ENCODE data around the gene LRRC10. TPM values are rescaled to one million over a fixed set of nuclear protein-coding genes. Genes with fewer than 3 reads are reported as not detected.

The LRRC10 gene
- total and polyA plus RNA-seq, 8 donors: 0.09 to 0.14 TPM; not detected in 6

GRCh38 chr12:69578283-69578682 lies 32.4 kb downstream of the LRRC10 start:
- H3K36me3 ChIP-seq: peaks cover 0 to 22% of the 10 kb centered on the region in 2 donors
- no peaks in the 10 kb centered on the region for H3K27me3 ChIP-seq
- no peak overlapping the region for H3K4me3 ChIP-seq
- intact Hi-C loops (cut with DNase I): no loop called here
- H3K9me3 ChIP-seq: no peaks in the 10 kb centered on the region
- H3K27ac ChIP-seq: no peak overlapping the region
- H3K4me1 ChIP-seq: no peaks in the 10 kb centered on the region
- no peak for ATAC-seq
- no peak for TF ChIP-seq CTCF (IDR thresholded peaks at IDR 0.05)
- no peak for DNase-seq

- H3K4me1 ChIP-seq: no peaks in the 10 kb centered on the region
- no peak for TF ChIP-seq CTCF (IDR thresholded peaks at IDR 0.05)
- H3K36me3 ChIP-seq: peaks cover 0 to 44% of the 10 kb centered on the region in 2 donors
- no peaks in the 10 kb centered on the region for H3K27me3 ChIP-seq
- no peak for DNase-seq
- intact Hi-C loops (cut with DNase I): no loop called here
- no peak overlapping the region for H3K27ac ChIP-seq
- H3K9me3 ChIP-seq: no peaks in the 10 kb centered on the region
- no peak for ATAC-seq
- no peak overlapping the region for H3K4me3 ChIP-seq
These were observed 35.4 kb downstream of the LRRC10 start for GRCh38 chr12:69575346-69575745.

DNA sequence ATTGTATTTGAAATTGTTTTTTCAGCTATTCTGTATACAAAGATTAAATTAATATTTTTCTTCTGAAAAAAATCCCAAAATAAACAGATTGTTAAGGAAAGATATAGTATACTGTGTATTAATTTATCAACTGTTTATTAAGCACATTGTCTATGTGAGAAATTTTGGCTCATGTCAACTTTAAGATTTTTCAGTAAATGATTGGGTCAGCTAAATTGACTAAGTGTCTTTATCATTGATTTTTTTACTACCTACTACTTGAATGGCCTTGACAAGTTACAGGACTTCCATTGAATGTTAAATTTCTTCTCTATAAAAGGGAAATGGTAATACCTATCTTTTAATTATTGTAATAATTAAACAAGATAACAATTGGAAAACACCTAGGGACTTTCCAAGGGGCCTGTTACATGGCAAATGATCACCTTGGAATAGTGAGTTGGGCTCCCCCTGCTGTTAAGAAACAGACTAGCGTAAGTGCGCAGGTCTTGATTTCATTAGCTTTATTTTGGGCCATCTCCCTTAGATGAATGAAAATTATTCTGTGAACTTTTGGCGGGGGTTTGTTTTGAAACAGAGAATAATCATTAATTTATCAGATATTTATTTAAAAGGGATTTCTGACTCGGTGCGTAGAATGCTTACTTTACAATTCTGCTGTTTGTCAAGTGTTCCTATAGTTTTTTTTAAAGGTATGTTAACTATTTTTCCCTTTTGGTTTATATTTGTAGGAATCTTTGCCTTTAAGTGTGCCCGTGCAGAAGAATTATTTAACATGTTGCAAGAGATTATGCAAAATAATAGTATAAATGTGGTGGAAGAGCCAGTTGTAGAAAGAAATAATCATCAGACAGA lies 39.9 kb downstream of the LRRC10 start:
- Histone ChIP-seq H3K27ac (no peak overlapping the region), H3K36me3 (peaks cover 0 to 44% of the 10 kb centered on the region in 2 donors), H3K4me1 (no peaks in the 10 kb centered on the region), H3K27me3 (no peaks in the 10 kb centered on the region), H3K9me3 (no peaks in the 10 kb centered on the region), H3K4me3 (no peak overlapping the region)
- DNase-seq (peak in 2 of 4 donors; percentile 37 to 71), ATAC-seq (peak; percentile 88)
- TF ChIP-seq CTCF (IDR thresholded peaks at IDR 0.05): peak; percentile 72 to 79
- intact Hi-C loops (cut with DNase I): no loop called here

DNA sequence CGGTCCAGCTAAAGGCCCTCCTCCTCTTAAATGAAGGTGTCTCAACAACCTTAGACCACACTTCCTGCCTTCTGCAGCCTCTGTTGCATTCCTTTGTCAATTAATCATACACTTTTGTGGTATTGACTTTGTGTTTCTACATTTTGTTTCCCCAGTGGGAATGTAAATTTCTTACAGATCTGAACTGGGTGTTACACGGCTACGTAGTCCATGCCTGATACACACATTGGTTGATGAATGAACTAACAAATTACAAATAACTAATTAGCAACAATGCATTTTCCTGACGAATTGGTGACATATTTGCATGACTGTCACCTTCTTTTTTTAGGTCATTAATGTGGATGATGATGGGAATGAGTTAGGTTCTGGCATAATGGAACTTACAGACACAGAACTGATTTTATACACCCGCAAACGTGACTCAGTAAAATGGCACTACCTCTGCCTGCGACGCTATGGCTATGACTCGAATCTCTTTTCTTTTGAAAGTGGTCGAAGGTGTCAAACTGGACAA lies 40.6 kb downstream of the LRRC10 start:
- peak; percentile 72 for ATAC-seq
- Histone ChIP-seq H3K36me3 (peaks cover 0 to 45% of the 10 kb centered on the region in 2 donors), H3K27me3 (no peaks in the 10 kb centered on the region), H3K27ac (no peak overlapping the region), H3K4me1 (no peaks in the 10 kb centered on the region), H3K9me3 (no peaks in the 10 kb centered on the region), H3K4me3 (no peak overlapping the region)
- DNase-seq: no peak
- TF ChIP-seq CTCF (IDR thresholded peaks at IDR 0.05): no peak
- intact Hi-C loops (cut with DNase I): no loop called here

- H3K4me1 ChIP-seq: no peaks in the 10 kb centered on the region
- no peak overlapping the region for H3K4me3 ChIP-seq
- peaks cover 0 to 40% of the 10 kb centered on the region in 2 donors for H3K36me3 ChIP-seq
- intact Hi-C loops (cut with DNase I): no loop called here
- H3K9me3 ChIP-seq: no peaks in the 10 kb centered on the region
- no peak overlapping the region for H3K27ac ChIP-seq
- no peaks in the 10 kb centered on the region for H3K27me3 ChIP-seq
- DNase-seq: no peak
- TF ChIP-seq CTCF (IDR thresholded peaks at IDR 0.05): no peak
- ATAC-seq: no peak
These were observed 41.5 kb downstream of the LRRC10 start for GRCh38 chr12:69569236-69569635.
